Smooth muscle cell (in vitro differentiated cells): ENCODE data around the gene TBC1D14. TPM values are rescaled to one million over a fixed set of nuclear protein-coding genes. Genes with fewer than 3 reads are reported as not detected.

Experiments
- DNase-seq: peaks from one replicate; lab custom pipeline; 2025; ENCODE audit not compliant: unreplicated experiment; lab: John Stamatoyannopoulos, UW
- H2AFZ ChIP-seq: fragments of 200-600 bp; sonication (generic); 2 replicates; pipeline ENCODE4 v1.6.0; 2016; ENCODE audit warnings: antibody characterized with exemption, low read depth, mild to moderate bottlenecking
- H3F3A ChIP-seq: fragments of 200-600 bp; sonication (generic); 2 replicates; pipeline ENCODE4 v1.6.0; 2017; ENCODE audit warnings: antibody characterized with exemption, low read depth
- H3K27ac ChIP-seq: fragments of 200-600 bp; sonication (generic); 2 replicates; pipeline ENCODE4 v1.5.1; 2016; ENCODE audit warnings: low read depth, mild to moderate bottlenecking
- H3K27me3 ChIP-seq: fragments of 200-600 bp; sonication (generic); 2 replicates; pipeline ENCODE4 v1.6.1; 2016; ENCODE audit warnings: low read depth, mild to moderate bottlenecking
- H3K36me3 ChIP-seq: fragments of 200-600 bp; sonication (generic); 2 replicates; pipeline ENCODE4 v1.5.1; 2016; ENCODE audit warnings: low read depth
- H3K4me1 ChIP-seq: fragments of 200-600 bp; sonication (generic); 2 replicates; pipeline ENCODE4 v1.5.1; 2016; ENCODE audit warnings: low read depth
- H3K4me2 ChIP-seq: fragments of 200-600 bp; sonication (generic); 2 replicates; pipeline ENCODE4 v1.6.0; 2016; ENCODE audit warnings: mild to moderate bottlenecking
- H3K4me3 ChIP-seq: fragments of 200-600 bp; sonication (generic); 2 replicates; pipeline ENCODE4 v1.5.1; 2016; ENCODE audit warnings: mild to moderate bottlenecking
- H3K79me2 ChIP-seq: fragments of 200-600 bp; sonication (generic); 2 replicates; pipeline ENCODE4 v1.6.0; 2016; ENCODE audit warnings: low read depth, mild to moderate bottlenecking
- H3K9ac ChIP-seq: fragments of 200-600 bp; sonication (generic); 2 replicates; pipeline ENCODE4 v1.6.0; 2016; ENCODE audit warnings: low read depth
- H3K9me3 ChIP-seq: fragments of 200-600 bp; sonication (generic); replicated peaks from 2 replicates; pipeline ENCODE4 v1.5.1; 2016; ENCODE audit warnings: low read depth
- H4K20me1 ChIP-seq: fragments of 200-600 bp; sonication (generic); 2 replicates; pipeline ENCODE4 v1.6.0; 2016; ENCODE audit warnings: low read depth
- CTCF ChIP-seq: fragments of 200-600 bp; sonication (generic); IDR thresholded peaks from 2 replicates; pipeline ENCODE4 v1.5.1; 2017; ENCODE audit warnings: borderline replicate concordance, mild to moderate bottlenecking, antibody characterized with exemption; ENCODE audit not compliant: insufficient read depth, poor library complexity, severe bottlenecking
- WGBS: methylation state at CpG from one replicate; pipeline ENCODE4 v1.1.7; 2016; ENCODE audit warnings: low lambda C conversion rate; 5-methylcytosine and 5-hydroxymethylcytosine counted together
- polyA plus RNA-seq: library from polyadenylated mRNA; unstranded; fragments of >200 nt; fragmentation: Nextera tagmentation; extraction: Ambion mirVana; gene quantifications from 2 replicates; pipeline ENCODE4 v1.2.1, GENCODE V29; 2016
- total RNA-seq: library from RNA; depleted of rRNA; stranded (reverse); fragments of >200 nt; gene quantifications from 2 replicates; pipeline ENCODE4 v1.2.3, GENCODE V29; 2014

The TBC1D14 gene
- total and polyA plus RNA-seq, 2 experiments from 2014 or later, result 13.0 to 24.4 TPM

GRCh38 chr4:7004331-7004730 lies 94.7 kb downstream of the TBC1D14 start:
- Histone ChIP-seq H3K79me2 (peaks cover 4% of the 10 kb centered on the region), H3K36me3 (peaks cover 6% of the 10 kb centered on the region), H3K27ac (peak overlapping the region; percentile 95), H3K4me2 (no peak overlapping the region), H4K20me1 (no peaks in the 10 kb centered on the region), H3K4me3 (no peak overlapping the region), H3K27me3 (no peaks in the 10 kb centered on the region), H2AFZ (no peak overlapping the region), H3K4me1 (peaks cover 16% of the 10 kb centered on the region), H3K9me3 (no peaks in the 10 kb centered on the region), H3F3A (peaks cover 3% of the 10 kb centered on the region), H3K9ac (peak overlapping the region; percentile 66)
- no peak for DNase-seq
- WGBS, result 72% methylated on average over 4 of the region's 4 CpGs
- TF ChIP-seq CTCF, result no peak

GRCh38 chr4:7005571-7005970 lies 95.9 kb downstream of the TBC1D14 start:
- 75% methylated on average over 4 of the region's 4 CpGs for WGBS
- H3K27ac ChIP-seq, result peak overlapping the region; percentile 95

GRCh38 chr4:7006411-7006810 lies 96.8 kb downstream of the TBC1D14 start:
- peaks cover 4% of the 10 kb centered on the region for H3K79me2 ChIP-seq
- H4K20me1 ChIP-seq, result no peaks in the 10 kb centered on the region
- H2AFZ ChIP-seq, result no peak overlapping the region
- H3K4me2 ChIP-seq, result no peak overlapping the region
- no peak overlapping the region for H3K9ac ChIP-seq
- no peaks in the 10 kb centered on the region for H3K27me3 ChIP-seq
- H3K4me1 ChIP-seq, result peaks cover 16% of the 10 kb centered on the region
- peaks cover 3% of the 10 kb centered on the region for H3F3A ChIP-seq
- no peak for DNase-seq
- H3K27ac ChIP-seq, result peak overlapping the region; percentile 95
- no peaks in the 10 kb centered on the region for H3K9me3 ChIP-seq
- no peak for TF ChIP-seq CTCF
- WGBS, result 23% methylated on average over 3 of the region's 3 CpGs
- no peak overlapping the region for H3K4me3 ChIP-seq
- H3K36me3 ChIP-seq, result peaks cover under 1% of the 10 kb centered on the region

More at GRCh38 chr4:7005571-7005970, 95.9 kb downstream of the TBC1D14 start:
- TF ChIP-seq CTCF, result no peak
- peaks cover 16% of the 10 kb centered on the region for H3K4me1 ChIP-seq
- H3K27me3 ChIP-seq, result no peaks in the 10 kb centered on the region
- H2AFZ ChIP-seq, result no peak overlapping the region
- H3F3A ChIP-seq, result peaks cover 3% of the 10 kb centered on the region
- peak overlapping the region; percentile 66 for H3K9ac ChIP-seq
- no peaks in the 10 kb centered on the region for H4K20me1 ChIP-seq
- DNase-seq, result no peak
- no peak overlapping the region for H3K4me2 ChIP-seq
- H3K4me3 ChIP-seq, result no peak overlapping the region
- peaks cover 4% of the 10 kb centered on the region for H3K79me2 ChIP-seq
- peaks cover 6% of the 10 kb centered on the region for H3K36me3 ChIP-seq
- no peaks in the 10 kb centered on the region for H3K9me3 ChIP-seq

- H3K9ac ChIP-seq, result no peak overlapping the region
- no peaks in the 10 kb centered on the region for H4K20me1 ChIP-seq
- no peak for TF ChIP-seq CTCF
- no peak overlapping the region for H2AFZ ChIP-seq
- H3K4me1 ChIP-seq, result peaks cover 16% of the 10 kb centered on the region
- H3K79me2 ChIP-seq, result peaks cover 3% of the 10 kb centered on the region
- no peaks in the 10 kb centered on the region for H3K27me3 ChIP-seq
- no peaks in the 10 kb centered on the region for H3K9me3 ChIP-seq
- peak overlapping the region; percentile 95 for H3K27ac ChIP-seq
- 85% methylated on average over 12 of the region's 12 CpGs for WGBS
- no peaks in the 10 kb centered on the region for H3K36me3 ChIP-seq
- H3K4me3 ChIP-seq, result no peak overlapping the region
- no peak overlapping the region for H3K4me2 ChIP-seq
- no peak for DNase-seq
- peaks cover 3% of the 10 kb centered on the region for H3F3A ChIP-seq
Observed at GRCh38 chr4:7007142-7007907, 97.7 kb downstream of the TBC1D14 start.
